GM19023 (cell line): ENCODE data around the gene MGAT2.
"Not testable (repeated sequence)": the region's sequence is repeated elsewhere in the genome, so short reads cannot be mapped to it uniquely, and the experiment has no call there.

Source experiments
- ATAC-seq: cut with Tn5 transposase; IDR thresholded peaks from one replicate; pipeline ENCODE4 v1.9.1; 2021; ENCODE audit warnings: mild to moderate bottlenecking, moderate library complexity; ENCODE audit not compliant: unreplicated experiment

The MGAT2 gene

GRCh38 chr14:49612251-49612650, 8.3 kb upstream of the MGAT2 start:
- ATAC-seq, result no peak

GRCh38 chr14:49612671-49613070, 7.9 kb upstream of the MGAT2 start:
- no peak for ATAC-seq

DNA sequence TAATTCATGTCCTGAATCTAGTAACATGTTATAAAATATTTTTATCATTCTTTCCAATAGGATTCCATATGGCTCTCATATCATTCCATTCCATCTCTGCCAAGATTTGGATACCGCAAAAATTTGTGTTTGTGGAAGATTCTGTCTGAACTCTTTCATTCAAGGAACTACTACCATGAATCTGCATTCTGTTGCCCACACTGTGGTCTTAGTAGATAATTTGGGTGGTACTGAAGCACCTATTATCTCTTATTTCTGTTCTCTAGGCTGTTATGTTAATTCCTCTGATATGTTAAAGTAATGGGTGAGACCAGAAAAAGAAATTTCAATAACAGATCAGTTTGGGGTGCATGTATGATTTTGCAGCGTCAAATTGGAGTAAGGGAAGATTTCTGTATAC, 6.4 kb upstream of the MGAT2 start:
- ATAC-seq, result no peak

- ATAC-seq, result no peak
These were observed 4.8 kb upstream of the MGAT2 start for GRCh38 chr14:49615776-49616175.

DNA sequence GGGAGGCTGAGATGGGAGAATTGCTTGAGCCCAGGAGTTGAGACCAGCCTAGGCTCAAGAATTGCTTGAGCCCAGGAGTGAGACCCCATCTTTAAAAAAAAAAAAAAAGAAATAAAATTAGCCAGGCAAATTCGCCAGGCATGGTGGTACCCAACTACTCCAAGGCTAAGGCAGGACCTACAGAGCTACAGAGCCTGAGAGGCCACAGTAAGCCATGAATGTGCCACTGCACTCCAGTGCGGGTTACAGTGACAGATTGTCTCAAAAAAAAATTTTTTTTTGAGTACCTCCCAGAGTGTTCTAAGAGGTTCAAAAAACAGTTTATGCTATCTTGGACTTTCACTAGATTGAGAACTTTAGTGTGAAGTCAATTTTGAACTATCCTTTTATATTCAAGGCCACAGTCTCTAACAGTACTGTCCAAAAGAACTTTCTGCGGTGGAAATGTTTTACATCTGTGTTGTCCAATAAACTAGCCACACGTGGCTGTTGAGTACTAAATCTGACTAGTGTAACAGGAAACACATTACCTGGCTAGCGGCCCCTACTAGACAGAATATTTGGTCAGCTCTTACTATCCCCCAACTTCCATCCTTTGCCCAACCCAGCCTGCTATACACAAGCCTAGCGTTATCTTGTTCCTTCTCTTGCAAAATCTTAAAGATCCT, 2.6 kb upstream of the MGAT2 start:
- ATAC-seq, result no peak

DNA sequence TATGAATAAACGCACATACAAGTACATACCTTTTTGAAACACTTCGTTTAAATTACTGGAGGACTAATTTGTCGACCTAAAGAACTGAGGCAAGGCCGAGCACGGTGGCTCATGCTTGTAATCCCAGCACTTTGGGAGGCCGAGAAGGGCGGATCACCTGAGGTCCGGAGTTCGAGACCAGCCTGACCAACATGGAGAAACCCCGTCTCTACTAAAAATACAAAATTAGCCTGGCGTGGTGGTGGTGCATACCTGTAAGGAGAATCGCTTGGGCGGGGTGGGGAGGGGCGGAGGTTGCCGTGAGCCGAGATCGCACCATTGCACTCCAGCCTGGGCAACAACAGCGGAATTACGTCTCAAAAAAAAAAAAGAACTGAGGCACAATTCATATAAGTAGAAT, 1.3 kb upstream of the MGAT2 start:
- ATAC-seq, result not testable (repeated sequence)

DNA sequence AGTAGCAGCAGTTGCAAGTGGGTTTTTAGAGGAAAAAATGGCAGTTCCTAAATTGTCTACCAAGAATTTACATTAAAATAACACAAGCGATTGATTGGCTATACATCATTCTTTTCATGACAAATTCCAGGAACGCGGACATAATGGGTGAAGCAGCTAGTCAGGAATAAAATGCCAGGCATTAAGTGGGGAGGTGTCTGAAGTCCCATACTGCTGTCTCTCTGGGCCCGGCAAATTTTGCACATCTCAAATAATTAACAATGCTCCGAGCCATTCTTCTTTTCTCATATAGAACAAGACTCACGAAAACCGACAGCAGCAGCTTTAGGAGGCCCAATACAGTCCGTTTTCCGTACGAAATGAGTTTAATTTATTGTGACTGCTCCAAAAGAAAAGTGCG, 869 bp upstream of the MGAT2 start:
- ATAC-seq, result no peak

GRCh38 chr14:49621114-49621881, 699 bp downstream of the MGAT2 start:
- ATAC-seq, result peak; percentile 40

GRCh38 chr14:49622022-49622607, 1.5 kb downstream of the MGAT2 start:
- no peak for ATAC-seq

GRCh38 chr14:49623387-49623786, 2.8 kb downstream of the MGAT2 start:
- no peak for ATAC-seq

DNA sequence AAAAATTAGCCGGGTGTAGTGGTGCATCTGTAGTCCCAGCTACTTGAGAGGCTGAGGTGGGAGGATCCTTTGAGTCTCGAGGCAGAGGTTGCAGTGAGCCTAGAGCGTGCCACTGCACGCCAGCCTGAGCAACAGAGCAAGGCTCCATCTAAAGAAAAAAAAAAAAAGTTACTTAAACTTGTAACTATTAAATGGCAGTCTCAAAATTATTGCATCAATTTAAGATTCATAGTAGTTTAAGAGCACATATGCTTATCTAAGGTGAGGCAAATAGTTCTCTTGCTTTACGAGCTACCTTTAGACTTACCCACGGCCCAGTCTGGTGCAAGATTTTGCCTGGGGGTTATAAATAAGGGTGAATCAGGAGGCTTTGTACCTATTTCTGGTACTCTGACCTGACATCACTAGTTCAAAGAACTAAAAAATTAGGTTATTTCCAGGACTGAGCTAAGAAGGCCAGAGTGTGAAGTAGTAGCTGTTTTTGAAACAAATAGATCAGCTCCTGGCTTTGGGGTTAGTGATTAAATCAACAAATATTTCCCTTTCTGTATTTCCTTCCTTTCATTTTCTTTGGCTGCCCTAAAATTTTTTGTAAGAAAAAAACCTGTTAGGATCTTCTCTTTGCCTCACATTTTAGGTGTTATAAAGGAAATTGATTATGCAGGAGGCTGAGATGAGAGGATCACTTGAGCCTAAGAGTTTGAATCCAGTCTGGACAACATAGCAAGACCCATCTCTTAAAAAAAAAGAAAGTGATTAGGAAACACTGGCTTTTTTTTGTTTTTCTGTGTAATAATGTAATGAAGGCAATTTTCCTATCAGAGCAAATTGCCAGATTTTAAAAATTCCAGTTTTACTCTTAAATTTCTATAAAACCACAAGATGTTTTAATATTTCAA, 3.6 kb downstream of the MGAT2 start:
- no peak for ATAC-seq

- peak; percentile 77 for ATAC-seq
These were observed 13.3 kb downstream of the MGAT2 start for GRCh38 chr14:49633640-49634546.

DNA sequence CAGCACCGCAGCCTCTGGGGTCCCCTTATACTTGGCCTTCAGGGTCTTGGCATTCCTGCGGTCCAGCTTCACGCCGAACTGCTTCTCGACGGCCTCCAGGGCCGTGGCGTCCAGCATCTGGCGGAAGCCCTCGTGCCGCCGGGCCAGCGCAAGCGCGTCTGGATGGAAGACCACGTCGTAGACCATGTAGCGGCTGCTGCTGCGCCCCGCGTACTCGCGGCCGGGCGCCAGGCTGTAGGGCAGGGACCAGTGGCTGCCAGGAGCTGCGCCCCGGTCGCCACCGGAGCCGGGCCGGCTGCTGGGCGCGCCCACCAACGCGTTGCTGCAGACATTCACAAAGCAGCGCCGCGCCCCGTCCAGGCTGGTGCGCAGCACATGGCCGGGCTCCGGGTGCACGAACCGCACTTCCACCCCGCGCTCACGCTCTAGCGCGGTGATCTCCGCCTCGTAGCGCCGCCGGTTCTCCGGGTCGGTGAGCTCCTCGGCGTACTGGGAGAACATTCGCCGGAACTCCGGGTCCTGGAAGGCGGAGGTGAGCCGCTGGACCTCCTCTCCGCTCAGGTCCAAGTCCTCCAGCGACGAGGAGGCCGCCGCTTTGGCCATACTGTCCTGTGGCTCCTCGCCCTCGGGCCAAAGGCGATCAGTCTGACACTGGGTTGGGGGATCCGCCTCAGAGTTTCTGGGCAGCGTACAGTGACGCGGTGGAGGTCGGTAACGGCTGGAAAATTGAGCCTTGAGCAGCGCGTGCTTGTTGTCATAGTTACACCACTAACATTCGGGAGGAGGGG, 14.1 kb downstream of the MGAT2 start, which contains the start of gene DNAAF2:
DNAAF2 (minus strand) TSS at position 698 of the 788 bp plus-strand sequence; CDS start at position 603, 95 bp downstream.
- peak; percentile 32 for ATAC-seq

GRCh38 chr14:49636866-49637265, 16.3 kb downstream of the MGAT2 start:
- no peak for ATAC-seq

DNA sequence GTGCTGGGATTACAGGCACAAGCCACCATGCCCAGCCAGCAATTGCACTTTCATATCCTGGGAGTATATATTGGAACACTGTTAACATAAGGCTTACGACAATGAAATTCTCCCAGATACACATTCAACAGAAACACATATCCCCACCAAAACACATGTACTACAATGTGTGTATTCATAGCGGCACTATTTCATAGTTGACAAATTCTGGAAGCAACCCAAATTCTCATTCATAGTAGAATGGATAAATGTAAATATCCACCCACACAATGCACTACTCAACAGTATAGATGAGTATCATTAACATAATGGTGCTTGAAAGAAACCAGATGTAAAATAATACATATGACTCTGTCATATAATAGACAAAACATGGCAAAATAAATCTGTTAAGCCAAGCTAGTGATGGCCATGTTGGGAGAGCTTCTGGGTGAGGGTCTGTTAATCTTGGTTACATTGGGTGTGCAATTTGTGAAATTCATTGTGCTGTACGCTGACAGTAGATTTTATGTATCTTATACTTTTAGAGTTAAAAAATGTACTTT, 17.0 kb downstream of the MGAT2 start:
- ATAC-seq, result no peak

GRCh38 chr14:49640540-49641417, 20.2 kb downstream of the MGAT2 start:
- ATAC-seq, result no peak

DNA sequence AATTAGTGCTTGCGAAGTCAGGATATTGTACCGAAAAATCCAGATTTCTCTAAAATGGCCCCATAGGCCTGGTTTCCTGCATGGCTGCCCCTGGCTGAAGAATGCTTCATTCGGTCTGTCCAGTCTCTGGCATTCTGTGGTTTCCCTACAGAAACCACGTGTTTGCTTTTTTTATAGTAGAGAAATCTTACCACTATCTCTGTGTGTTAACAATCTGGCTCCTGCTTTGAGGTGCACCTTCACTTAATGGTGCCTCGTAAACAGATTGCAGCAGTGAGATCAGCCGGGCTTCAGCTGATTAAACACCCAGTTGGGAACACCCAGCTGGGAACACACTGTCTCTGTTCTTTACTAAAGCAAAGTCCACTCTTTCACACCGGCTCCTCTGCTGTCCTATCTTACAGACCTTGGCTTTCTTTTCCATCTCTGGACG, 21.1 kb downstream of the MGAT2 start:
- no peak for ATAC-seq

- ATAC-seq, result no peak
These were observed 21.6 kb downstream of the MGAT2 start for GRCh38 chr14:49642163-49642562.
